Mucosa of stomach (tissue), 1 donor: ENCODE results near the gene ATG12.
"Not testable (repeated sequence)": the region's sequence is repeated elsewhere in the genome, so short reads cannot be mapped to it uniquely, and the experiment has no call there.

ENCODE experiments used
- H3K27me3 ChIP-seq: one replicate; pipeline ENCODE4 v1.7.0; 2013; ENCODE audit warnings: mild to moderate bottlenecking, low read length; ENCODE audit not compliant: control insufficient read depth, insufficient read depth
- H3K36me3 ChIP-seq: one replicate; pipeline ENCODE4 v1.7.0; 2013; ENCODE audit warnings: low read length; ENCODE audit not compliant: control insufficient read depth, insufficient read depth
- H3K4me1 ChIP-seq: one replicate; pipeline ENCODE4 v1.7.0; 2013; ENCODE audit warnings: mild to moderate bottlenecking, low read length; ENCODE audit not compliant: control insufficient read depth, insufficient read depth
- H3K4me3 ChIP-seq: one replicate; pipeline ENCODE4 v1.7.0; 2013; ENCODE audit warnings: low read length
- H3K9ac ChIP-seq: one replicate; pipeline ENCODE4 v1.7.0; 2013; ENCODE audit warnings: mild to moderate bottlenecking, low read length, moderate library complexity
- H3K9me3 ChIP-seq: one replicate; pipeline ENCODE4 v1.7.0; 2013; ENCODE audit warnings: mild to moderate bottlenecking, low read length, moderate library complexity; ENCODE audit not compliant: control insufficient read depth
- donor health status: Pancreatic carcinoma.

The ATG12 gene

DNA sequence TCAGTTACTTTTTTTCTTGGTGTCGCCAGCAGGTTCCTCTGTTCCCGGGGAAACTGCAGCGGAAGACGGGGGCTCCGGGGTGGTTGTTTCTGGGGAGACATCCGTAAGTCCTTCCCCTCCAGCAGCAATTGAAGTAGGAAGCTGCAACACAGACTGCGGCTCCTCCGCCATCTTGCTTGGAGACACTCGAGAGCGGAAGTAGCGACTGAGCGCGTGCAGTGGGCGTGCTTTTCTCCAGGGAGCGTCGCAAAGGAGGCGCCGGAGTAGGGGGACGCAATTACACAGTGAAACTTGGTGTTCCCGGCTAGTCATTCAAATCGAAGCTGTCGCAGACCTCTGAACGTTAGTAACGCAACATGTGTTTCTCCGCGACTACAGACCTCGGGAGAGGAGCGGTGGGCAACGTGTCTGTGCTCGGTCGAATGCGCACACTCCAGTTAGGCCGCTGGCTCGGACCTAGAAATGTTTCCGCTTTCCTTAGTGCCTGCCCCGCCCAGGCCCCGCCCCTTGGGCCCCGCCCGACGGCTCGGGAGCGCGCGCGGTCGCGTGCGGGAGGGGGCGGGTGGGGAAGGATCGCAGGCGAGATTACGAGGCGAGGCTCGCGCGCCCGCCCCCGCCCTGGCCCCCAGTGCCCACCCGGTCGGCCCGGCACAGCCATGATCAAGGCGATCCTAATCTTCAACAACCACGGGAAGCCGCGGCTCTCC is at the start of gene ATG12, which contains the start of gene AP3S1:
TSS of gene ATG12 (minus strand) at position 184 of the 707 bp plus-strand sequence. CDS start at position 171, 13 bp downstream.
TSS of gene AP3S1 (plus strand) at position 554 of the 707 bp plus-strand sequence. CDS start at position 657, 103 bp downstream.
- Histone ChIP-seq H3K4me1 (peaks cover 25% of the 10 kb centered on the region), H3K36me3 (no peaks in the 10 kb centered on the region), H3K9me3 (no peaks in the 10 kb centered on the region), H3K27me3 (no peaks in the 10 kb centered on the region), H3K4me3 (peak within 1 kb of the TSS; percentile 88), H3K9ac (peak within 1 kb of the TSS; percentile 91)

DNA sequence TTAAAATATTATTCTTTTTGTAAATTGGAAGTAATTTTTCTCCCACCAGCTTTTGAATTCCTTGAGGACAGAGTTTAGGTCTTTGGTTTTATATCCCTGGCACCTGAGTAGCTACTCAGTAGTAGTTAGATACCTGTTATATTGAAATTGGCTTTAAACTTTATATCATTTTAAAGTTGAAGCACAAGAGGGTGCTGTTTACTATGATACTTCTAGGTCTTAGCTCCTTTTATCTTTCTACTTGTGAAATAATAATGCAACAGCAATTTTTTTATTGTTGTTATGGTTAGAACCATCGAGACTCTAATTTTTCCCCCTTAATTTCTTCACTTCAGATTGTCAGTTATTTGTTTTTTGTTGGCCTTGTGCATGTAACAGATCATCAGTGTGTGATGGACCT is 46.7 kb upstream of the ATG12 start:
- no peaks in the 10 kb centered on the region for H3K9me3 ChIP-seq
- H3K36me3 ChIP-seq, result no peaks in the 10 kb centered on the region
- H3K27me3 ChIP-seq, result no peaks in the 10 kb centered on the region
- no peak overlapping the region for H3K4me3 ChIP-seq
- no peaks in the 10 kb centered on the region for H3K4me1 ChIP-seq
- no peak overlapping the region for H3K9ac ChIP-seq

DNA sequence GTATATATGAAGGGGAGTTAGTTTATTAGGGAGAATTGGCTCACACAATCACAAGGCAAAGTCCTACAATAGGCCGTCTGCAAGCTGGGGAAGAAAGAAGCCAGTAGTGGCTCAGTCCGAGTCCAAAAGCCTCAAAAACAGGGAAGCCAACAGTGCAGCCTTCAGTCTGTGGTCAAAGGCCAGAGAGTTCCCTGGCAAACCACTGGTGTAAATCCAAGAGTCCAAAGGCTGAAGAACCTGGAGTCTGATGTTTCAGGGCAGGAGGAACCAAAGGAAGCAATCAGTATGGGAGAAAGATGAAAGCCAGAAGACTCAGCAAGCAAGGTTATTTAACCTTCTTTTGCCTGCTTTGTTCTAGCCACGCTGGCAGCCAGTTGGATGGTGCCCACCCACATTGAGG is 43.8 kb upstream of the ATG12 start:
- H3K4me1 ChIP-seq, H3K27me3 ChIP-seq, H3K4me3 ChIP-seq, H3K36me3 ChIP-seq, H3K9ac ChIP-seq, H3K9me3 ChIP-seq: not testable (repeated sequence)

DNA sequence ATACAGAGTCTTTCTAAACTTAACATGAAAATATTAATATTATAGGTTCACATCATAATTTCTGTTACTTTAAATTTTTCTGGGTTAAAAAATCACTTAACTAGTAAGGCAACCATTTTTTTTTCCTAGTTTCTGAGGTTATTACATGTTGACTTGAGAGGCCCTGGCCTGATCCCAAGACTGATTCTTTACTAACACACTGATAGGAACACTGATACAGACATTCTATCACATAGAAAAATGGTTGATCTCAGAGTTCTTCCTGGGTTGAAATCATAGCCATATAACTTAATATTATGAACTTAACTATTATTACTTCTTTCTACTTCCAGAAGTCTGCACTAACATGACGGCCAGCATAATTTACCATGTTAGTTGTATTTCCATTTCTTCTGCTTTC is 43.3 kb upstream of the ATG12 start:
- Histone ChIP-seq H3K9ac (no peak overlapping the region), H3K4me3 (no peak overlapping the region), H3K4me1 (no peaks in the 10 kb centered on the region), H3K9me3 (no peaks in the 10 kb centered on the region), H3K27me3 (no peaks in the 10 kb centered on the region), H3K36me3 (no peaks in the 10 kb centered on the region)

DNA sequence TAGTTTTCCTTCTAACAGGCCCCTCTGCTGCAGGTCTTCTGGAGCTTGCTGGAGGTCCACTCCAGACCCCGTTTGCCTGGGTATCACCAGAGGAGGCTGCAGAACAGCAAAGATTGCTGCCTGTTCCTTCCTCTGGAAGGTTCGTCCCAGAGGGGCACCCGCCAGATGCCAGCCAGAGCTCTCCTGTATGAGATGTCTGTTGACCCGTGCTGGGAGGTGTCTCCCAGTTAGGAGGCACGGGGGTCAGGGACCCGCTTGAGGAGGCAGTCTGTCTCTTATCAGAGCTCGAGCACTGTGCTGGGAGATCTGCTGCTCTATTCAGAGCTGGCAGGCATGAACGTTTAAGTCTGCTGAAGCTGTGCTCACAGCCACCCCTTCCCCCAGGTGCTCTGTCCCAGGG is 41.1 kb upstream of the ATG12 start:
- H3K36me3 ChIP-seq, H3K4me3 ChIP-seq, H3K9ac ChIP-seq, H3K27me3 ChIP-seq, H3K9me3 ChIP-seq, H3K4me1 ChIP-seq: not testable (repeated sequence)

DNA sequence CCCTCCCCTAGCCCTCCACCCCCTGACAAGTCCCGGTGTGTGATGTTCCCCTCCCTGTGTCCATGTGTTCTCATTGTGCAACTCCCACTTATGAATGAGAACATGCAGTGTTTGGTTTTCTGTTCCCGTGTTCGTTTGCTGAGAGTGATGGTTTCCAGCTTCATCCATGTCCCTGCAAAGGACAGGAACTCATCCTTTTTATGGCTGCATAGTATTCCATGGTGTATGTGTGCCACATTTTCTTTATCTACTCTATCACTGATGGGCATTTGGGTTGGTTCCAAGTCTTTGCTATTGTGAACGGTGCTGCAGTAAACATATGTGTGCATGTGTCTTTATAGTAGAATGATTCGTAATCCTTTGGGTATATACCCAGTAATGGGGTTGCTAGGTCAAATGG is 36.0 kb upstream of the ATG12 start:
- H3K4me1 ChIP-seq, H3K27me3 ChIP-seq, H3K9ac ChIP-seq, H3K36me3 ChIP-seq, H3K9me3 ChIP-seq, H3K4me3 ChIP-seq: not testable (repeated sequence)

DNA sequence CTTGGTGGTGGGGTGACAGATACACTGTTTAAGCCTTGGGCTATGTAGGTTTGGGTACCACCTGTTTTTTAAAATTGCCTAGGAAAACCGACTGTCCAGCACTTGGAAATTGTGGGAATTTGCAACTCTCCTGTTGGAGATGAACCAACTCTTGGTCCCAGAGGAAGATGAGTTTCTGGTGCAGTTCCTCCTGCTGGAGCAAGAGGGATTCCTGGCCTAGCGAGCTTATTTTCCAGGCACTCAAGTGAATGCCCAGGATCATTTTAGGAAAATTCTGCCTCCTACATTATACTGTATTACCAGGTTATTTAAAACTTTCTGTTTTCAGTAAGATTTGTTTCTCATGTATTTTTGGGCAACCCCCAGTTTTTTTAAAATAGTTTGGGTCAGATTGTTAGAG is 34.1 kb upstream of the ATG12 start:
- H3K4me3 ChIP-seq, result no peak overlapping the region
- no peaks in the 10 kb centered on the region for H3K9me3 ChIP-seq
- H3K9ac ChIP-seq, result no peak overlapping the region
- peaks cover 4% of the 10 kb centered on the region for H3K4me1 ChIP-seq
- no peaks in the 10 kb centered on the region for H3K36me3 ChIP-seq
- H3K27me3 ChIP-seq, result no peaks in the 10 kb centered on the region

DNA sequence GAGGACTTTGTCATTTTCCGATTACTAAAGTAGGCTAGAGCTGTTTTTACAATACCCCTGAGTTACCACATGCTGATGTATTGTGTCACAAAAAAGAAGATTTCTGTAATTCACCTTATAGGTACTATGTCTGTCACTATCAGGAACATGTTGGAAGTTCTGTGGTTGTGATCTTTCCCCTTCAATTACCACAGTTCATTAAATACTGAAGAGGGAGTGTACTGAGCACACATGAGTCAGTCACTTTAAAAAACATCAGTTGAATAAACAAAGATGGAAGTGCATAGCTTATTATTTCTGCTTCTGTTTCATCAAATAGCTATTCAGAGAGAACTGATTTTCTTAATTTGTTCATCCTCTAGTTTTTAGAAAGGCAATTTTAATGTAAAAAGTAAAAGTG is 32.0 kb upstream of the ATG12 start:
- H3K4me3 ChIP-seq, result no peak overlapping the region
- H3K36me3 ChIP-seq, result no peaks in the 10 kb centered on the region

DNA sequence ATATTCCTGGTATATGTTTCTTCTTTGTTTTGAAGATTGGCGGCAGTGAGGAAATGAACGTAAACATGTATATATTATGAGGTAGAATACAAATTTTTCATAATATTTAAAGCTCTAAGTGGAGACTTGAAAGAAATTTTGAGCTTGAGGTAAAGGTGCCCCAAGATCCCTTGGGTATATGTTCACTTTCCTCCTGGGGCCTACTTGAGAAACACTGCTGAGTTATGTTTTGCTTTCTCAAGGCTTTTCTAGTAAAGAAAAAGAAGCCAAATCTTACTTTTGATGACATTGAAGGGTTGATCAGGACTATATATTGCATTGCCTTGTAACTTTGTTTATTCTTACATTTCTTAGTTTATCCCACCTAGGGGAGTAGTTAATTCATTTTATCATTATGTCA is 31.1 kb upstream of the ATG12 start:
- Histone ChIP-seq H3K9ac (no peak overlapping the region), H3K4me1 (peaks cover 9% of the 10 kb centered on the region), H3K27me3 (no peaks in the 10 kb centered on the region), H3K4me3 (no peak overlapping the region), H3K36me3 (no peaks in the 10 kb centered on the region), H3K9me3 (no peaks in the 10 kb centered on the region)

More for the DNA sequence above, 32.0 kb upstream of the ATG12 start:
- H3K4me1 ChIP-seq, result peaks cover 9% of the 10 kb centered on the region
- H3K9me3 ChIP-seq, result no peaks in the 10 kb centered on the region
- no peak overlapping the region for H3K9ac ChIP-seq
- no peaks in the 10 kb centered on the region for H3K27me3 ChIP-seq

DNA sequence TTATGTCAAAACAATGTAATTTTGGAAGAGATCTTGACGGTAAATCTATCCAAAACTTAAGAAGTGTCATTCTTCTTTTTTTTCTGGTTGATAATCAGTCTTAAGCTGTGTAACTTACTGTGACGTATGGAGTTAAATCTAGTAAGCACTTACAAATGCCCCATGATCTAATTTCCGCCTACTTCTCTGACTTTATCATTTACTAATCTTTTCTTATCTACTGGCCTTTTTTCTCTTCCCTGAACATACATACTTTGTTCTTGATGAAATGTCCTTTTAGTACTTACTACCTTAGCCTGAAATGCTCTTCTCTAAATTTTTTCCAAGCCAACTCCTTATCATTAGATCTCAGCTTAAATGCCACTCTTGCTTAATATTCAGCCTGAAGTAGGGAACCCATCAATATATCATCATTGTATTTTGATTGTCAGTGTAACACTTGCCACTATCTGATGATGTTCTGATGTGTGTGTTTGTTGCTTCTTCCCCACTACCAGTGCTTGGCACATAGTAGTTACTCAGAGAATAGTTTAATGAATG is 28.0 kb upstream of the ATG12 start:
- Histone ChIP-seq H3K27me3 (no peaks in the 10 kb centered on the region), H3K36me3 (no peaks in the 10 kb centered on the region), H3K9ac (no peak overlapping the region), H3K4me1 (peaks cover 9% of the 10 kb centered on the region), H3K9me3 (no peaks in the 10 kb centered on the region), H3K4me3 (no peak overlapping the region)

DNA sequence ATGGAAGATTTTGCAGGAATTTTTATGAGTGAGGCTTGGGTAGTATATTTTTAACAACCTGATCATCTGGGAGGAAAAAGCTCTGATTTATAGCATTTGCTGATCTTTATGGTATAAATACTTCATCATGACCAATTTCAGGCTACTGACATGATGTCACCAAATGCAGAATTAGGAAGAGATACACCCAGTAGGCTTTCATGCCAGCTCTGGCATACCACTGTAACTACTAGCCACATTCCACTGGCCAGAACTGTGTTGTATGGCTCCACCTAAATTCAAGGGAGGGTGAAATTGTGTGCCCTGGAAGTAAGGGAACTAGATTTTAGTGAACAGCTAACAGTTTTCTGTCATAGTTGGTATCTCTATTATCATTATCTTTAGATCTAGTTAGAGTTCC is 18.0 kb upstream of the ATG12 start:
- Histone ChIP-seq H3K9me3 (no peaks in the 10 kb centered on the region), H3K27me3 (no peaks in the 10 kb centered on the region), H3K4me3 (no peak overlapping the region), H3K9ac (no peak overlapping the region), H3K4me1 (peaks cover 12% of the 10 kb centered on the region), H3K36me3 (no peaks in the 10 kb centered on the region)

DNA sequence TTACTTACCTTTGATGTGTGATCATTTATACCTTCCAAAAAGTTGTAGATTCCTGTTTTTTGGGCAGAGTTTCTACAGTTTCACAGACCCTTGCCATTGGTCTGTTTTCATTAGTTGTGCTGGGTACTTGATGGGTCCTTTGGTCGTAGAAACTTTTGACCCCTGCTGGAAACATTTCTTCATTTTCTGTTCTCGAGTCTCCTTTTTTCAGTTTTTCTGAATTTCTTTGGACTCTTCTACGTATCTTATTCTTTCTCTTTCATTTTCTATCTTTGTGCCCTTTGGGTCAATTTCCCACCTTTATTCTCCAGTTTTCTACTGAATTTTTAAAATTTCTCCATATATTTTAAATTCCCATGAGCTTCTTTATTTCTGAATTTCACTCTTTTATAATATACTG is 17.0 kb upstream of the ATG12 start:
- Histone ChIP-seq H3K36me3 (no peaks in the 10 kb centered on the region), H3K4me3 (no peak overlapping the region), H3K4me1 (peaks cover 12% of the 10 kb centered on the region), H3K9me3 (no peaks in the 10 kb centered on the region), H3K9ac (no peak overlapping the region), H3K27me3 (no peaks in the 10 kb centered on the region)
